Endothelial cell of umbilical vein (primary cell): ENCODE results near the gene TBC1D4. TPM values are rescaled to one million over a fixed set of nuclear protein-coding genes. Genes with fewer than 3 reads are reported as not detected.

Experiments
- BruUV-seq: library from RNA; stranded (reverse); fragments of 400-500 nt; replicated peaks from 2 replicates; lab custom pipeline; 2021; lab: Mats Ljungman, UMichigan
- CTCF ChIA-PET: fragments of 300-600, 350-600 bp; sonication (Branson Sonifier 250); formaldehyde crosslinking; loops from one replicate; lab custom pipeline; 2021; ENCODE audit warnings: antibody characterized with exemption, inconsistent platforms; lab: Charles Lee
- POLR2A ChIA-PET: fragments of 300-600, 350-600 bp; sonication (Branson Sonifier 250); formaldehyde crosslinking; loops from one replicate; lab custom pipeline; 2021; ENCODE audit warnings: antibody characterized with exemption, inconsistent platforms; lab: Charles Lee
- DNase-seq: peaks from one replicate; pipeline ENCODE4 v3.0.0-alpha.2; 2011; ENCODE audit warnings: low read depth, low spot score
- FAIRE-seq: peaks from 2 replicates; lab custom pipeline; 2011; peaks lifted over from hg19 to GRCh38; lab: Jason Lieb, UNC
- H2AFZ ChIP-seq: 2 replicates; pipeline ENCODE4 v1.6.0; 2012; ENCODE audit warnings: low read depth, low read length, control low read depth, inconsistent platforms
- H3K27ac ChIP-seq: 2 replicates; pipeline ENCODE4 v1.5.1; 2011; ENCODE audit warnings: low read depth, mild to moderate bottlenecking, control low read depth, low read length, moderate library complexity; ENCODE audit not compliant: insufficient read depth
- H3K27me3 ChIP-seq, 2 experiments: 2 replicates each; pipeline versions ENCODE4 v1.6.0 to v1.6.1; 2011; ENCODE audit warnings: low read length in 2 of 2, mixed read lengths in 1 of 2; ENCODE audit not compliant: control insufficient read depth in 2 of 2, insufficient read depth in 2 of 2
- H3K36me3 ChIP-seq, 2 experiments: 2 replicates in 1 of 2; 3 replicates in 1 of 2; pipeline ENCODE4 v1.5.1; 2011; ENCODE audit warnings: low read length in 2 of 2, mild to moderate bottlenecking in 1 of 2, moderate library complexity in 1 of 2; ENCODE audit not compliant: control insufficient read depth in 2 of 2, insufficient read depth in 2 of 2; ENCODE audit errors: extremely low read depth in 1 of 2
- H3K4me1 ChIP-seq: 3 replicates; pipeline ENCODE4 v1.5.1; 2011; ENCODE audit warnings: mild to moderate bottlenecking, low read length; ENCODE audit not compliant: control insufficient read depth, insufficient read depth; ENCODE audit errors: extremely low read depth
- H3K4me2 ChIP-seq: 2 replicates; pipeline ENCODE4 v1.6.1; 2011; ENCODE audit warnings: low read length, control low read depth, mixed read lengths; ENCODE audit not compliant: insufficient read depth
- H3K4me3 ChIP-seq, 3 experiments: fragments of 200-600 bp in 1 of 3; sonication (generic), shearing (Covaris generic) in 1 of 3; replicated peaks in 1 of 3; 2 replicates each; pipeline ENCODE4 v1.5.1; 2011 to 2016; ENCODE audit warnings: control low read depth in 3 of 3, low read length in 3 of 3, mild to moderate bottlenecking in 2 of 3, inconsistent platforms in 1 of 3, low read depth in 1 of 3, moderate library complexity in 1 of 3; ENCODE audit not compliant: insufficient read depth in 1 of 3
- H3K79me2 ChIP-seq: 2 replicates; pipeline ENCODE4 v1.6.0; 2012; ENCODE audit warnings: low read length, inconsistent platforms; ENCODE audit not compliant: control insufficient read depth, insufficient read depth
- H3K9ac ChIP-seq: replicated peaks from 2 replicates; pipeline ENCODE3; 2011; ENCODE audit warnings: low read length, control low read depth; ENCODE audit not compliant: insufficient read depth; ENCODE audit errors: extremely low read depth
- H3K9me1 ChIP-seq: replicated peaks from 3 replicates; pipeline ENCODE4 v1.6.0; 2011; ENCODE audit warnings: mild to moderate bottlenecking, low read length; ENCODE audit not compliant: control insufficient read depth, insufficient read depth; ENCODE audit errors: extremely low read depth
- H3K9me3 ChIP-seq: replicated peaks from 2 replicates; pipeline ENCODE4 v1.5.1; 2012; ENCODE audit warnings: low read length, inconsistent platforms; ENCODE audit not compliant: control insufficient read depth, insufficient read depth
- H4K20me1 ChIP-seq: replicated peaks from 2 replicates; pipeline ENCODE3; 2011; ENCODE audit warnings: mild to moderate bottlenecking, low read length; ENCODE audit not compliant: control insufficient read depth, insufficient read depth; ENCODE audit errors: extremely low read depth
- FOS ChIP-seq: IDR thresholded peaks from 2 replicates; pipeline ENCODE4 v1.6.1; 2011; ENCODE audit warnings: mild to moderate bottlenecking, low read length, moderate library complexity, borderline replicate concordance; ENCODE audit not compliant: insufficient read depth
- JUN ChIP-seq: IDR thresholded peaks from 2 replicates; pipeline ENCODE4 v1.6.1; 2011; ENCODE audit warnings: borderline replicate concordance, low read depth; ENCODE audit not compliant: insufficient read length, insufficient read depth
- MYC ChIP-seq: IDR thresholded peaks from one replicate; pipeline ENCODE4 v1.6.1; 2011; ENCODE audit warnings: mild to moderate bottlenecking, low read depth, low read length
- POLR2A ChIP-seq: IDR thresholded peaks from 2 replicates; pipeline ENCODE4 v1.6.1; 2012; ENCODE audit warnings: low read depth, mild to moderate bottlenecking, control low read depth, low read length
- POLR2AphosphoS5 ChIP-seq: IDR thresholded peaks from 2 replicates; pipeline ENCODE4 v1.6.1; 2012; ENCODE audit warnings: low read depth, mild to moderate bottlenecking, control low read depth, low read length, moderate library complexity; ENCODE audit not compliant: insufficient read depth
- dilution Hi-C: fragments of 300-500 bp; cut with MboI; formaldehyde crosslinking; loops from one replicate; pipeline ENCODE4 v1.15.0; 2019; ENCODE audit warnings: low sequenced_read_pairs; ENCODE audit not compliant: extremely low pct_ligation_motif_present
- intact Hi-C: fragments of 100-400 bp; cut with micrococcal nuclease; formaldehyde crosslinking; loops from one replicate; pipeline ENCODE4 v1.10.0; 2022
- polyA plus RNA-seq, 4 experiments: library from polyadenylated mRNA; depleted of rRNA in 3 of 4; stranded (reverse) in 3 of 4; unstranded in 1 of 4; fragments of >200 nt; gene quantifications; 2 replicates each; pipeline versions ENCODE4 v1.2.1 to v1.2.3, GENCODE V29; 2011 to 2012; ENCODE audit warnings: missing spikeins in 1 of 4
- total RNA-seq: library from RNA; stranded (reverse); gene quantifications from 2 replicates; pipeline ENCODE4 v1.2.3, GENCODE V29; 2021
- TF ChIP-seq, protein P1 (sequence below), 2 donors: IDR thresholded peaks; 1 replicate in 1 of 2; 2 replicates in 1 of 2; pipeline ENCODE4 v1.5.1; 2011; ENCODE audit warnings: low read length in 2 of 2, mild to moderate bottlenecking in 2 of 2, moderate library complexity in 2 of 2, control low read depth in 1 of 2, inconsistent platforms in 1 of 2, low read depth in 1 of 2; ENCODE audit not compliant: insufficient read depth in 1 of 2; ENCODE audit errors: extremely low read depth in 1 of 2

Gene TBC1D4
- total and polyA plus RNA-seq, 2 donors (not counting 3 experiments of a cell fraction or from before 2014, with no cell fraction given), result 58.3 to 81.0 TPM

DNA sequence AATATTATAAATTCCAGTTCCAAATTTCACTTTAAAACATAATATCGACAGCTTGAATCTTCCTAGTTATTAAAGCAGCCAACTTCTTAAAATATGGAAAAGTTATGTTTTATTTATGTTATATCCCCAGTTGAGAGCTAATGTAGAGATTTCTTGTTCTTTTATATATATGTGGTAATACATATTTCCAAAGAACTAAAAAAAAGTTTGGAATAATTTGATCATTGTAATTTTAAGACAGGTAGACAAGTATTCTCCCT is 781 bp upstream of the TBC1D4 start:
- dilution Hi-C loops, result no loop called here
- TF ChIP-seq POLR2AphosphoS5, result no peak
- TF ChIP-seq MYC, result no peak
- TF ChIP-seq, protein P1, sequence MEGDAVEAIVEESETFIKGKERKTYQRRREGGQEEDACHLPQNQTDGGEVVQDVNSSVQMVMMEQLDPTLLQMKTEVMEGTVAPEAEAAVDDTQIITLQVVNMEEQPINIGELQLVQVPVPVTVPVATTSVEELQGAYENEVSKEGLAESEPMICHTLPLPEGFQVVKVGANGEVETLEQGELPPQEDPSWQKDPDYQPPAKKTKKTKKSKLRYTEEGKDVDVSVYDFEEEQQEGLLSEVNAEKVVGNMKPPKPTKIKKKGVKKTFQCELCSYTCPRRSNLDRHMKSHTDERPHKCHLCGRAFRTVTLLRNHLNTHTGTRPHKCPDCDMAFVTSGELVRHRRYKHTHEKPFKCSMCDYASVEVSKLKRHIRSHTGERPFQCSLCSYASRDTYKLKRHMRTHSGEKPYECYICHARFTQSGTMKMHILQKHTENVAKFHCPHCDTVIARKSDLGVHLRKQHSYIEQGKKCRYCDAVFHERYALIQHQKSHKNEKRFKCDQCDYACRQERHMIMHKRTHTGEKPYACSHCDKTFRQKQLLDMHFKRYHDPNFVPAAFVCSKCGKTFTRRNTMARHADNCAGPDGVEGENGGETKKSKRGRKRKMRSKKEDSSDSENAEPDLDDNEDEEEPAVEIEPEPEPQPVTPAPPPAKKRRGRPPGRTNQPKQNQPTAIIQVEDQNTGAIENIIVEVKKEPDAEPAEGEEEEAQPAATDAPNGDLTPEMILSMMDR (IDR thresholded peaks at IDR 0.05; ENCODE audit: extremely low read depth in 1 of 2, insufficient read depth in 1 of 2, low read depth in 1 of 2, low read length in 2 of 2), result no peak
- TF ChIP-seq POLR2A, result no peak
- no peak for TF ChIP-seq FOS
- no peak for TF ChIP-seq JUN
- Histone ChIP-seq H3K9ac (peak overlapping the region; percentile 85), H3K27me3 (peaks cover 0 to 5% of the 10 kb centered on the region in 2 experiments), H4K20me1 (peaks cover 4% of the 10 kb centered on the region), H3K4me2 (peak overlapping the region; percentile 92), H3K79me2 (peaks cover 17% of the 10 kb centered on the region), H3K4me3 (peak overlapping the region; percentile 74 to 90 (median 86)), H3K9me1 (no peaks in the 10 kb centered on the region), H3K4me1 (peaks cover 9% of the 10 kb centered on the region), H3K36me3 (no peaks in the 10 kb centered on the region), H3K27ac (peak overlapping the region; percentile 63), H3K9me3 (no peaks in the 10 kb centered on the region), H2AFZ (peak overlapping the region; percentile 92)
- DNase-seq (no peak), FAIRE-seq (no peak)
- intact Hi-C loops, result loop anchor here (1.0 to 10.0 kb wide), 7 partner anchors 55 to 300 kb away; partner anchors contain the start of genes COMMD6 and UCHL3
- BruUV-seq, result no TSS peak
- POLR2A ChIA-PET, result no interaction called here
- CTCF ChIA-PET, result interaction anchor here (0.7 to 3.6 kb wide), 28 partner anchors 9 to 263 kb away, joined by 3 to 66 read pairs (median 6); partner anchors contain the start of genes COMMD6 and UCHL3
